Calu3 (cell line): ENCODE data around the gene ZNF358. TPM values are rescaled to one million over a fixed set of nuclear protein-coding genes. Genes with fewer than 3 reads are reported as not detected.
A peak's percentile ranks its signal among the peaks of the same experiment; 100 is the strongest.

Source experiments
- BruUV-seq: library from RNA; stranded (reverse); fragments of 400-500 nt; replicated peaks from 2 replicates; lab custom pipeline; 2021; lab: Mats Ljungman, UMichigan
- CTCF ChIA-PET: fragments of 300-600 bp; sonication (Branson Sonifier 250); formaldehyde crosslinking; loops from one replicate; lab custom pipeline; 2022; ENCODE audit warnings: antibody characterized with exemption; lab: Charles Lee
- DNase-seq: peaks from one replicate; pipeline ENCODE4 v3.0.0; 2022
- H3K27ac Mint-ChIP-seq: one replicate; pipeline ENCODE4 v1.8.0; 2022; ENCODE audit warnings: mixed read lengths; ENCODE audit not compliant: unreplicated experiment
- H3K27me3 Mint-ChIP-seq: one replicate; pipeline ENCODE4 v1.8.0; 2022; ENCODE audit warnings: mixed read lengths; ENCODE audit not compliant: unreplicated experiment
- H3K36me3 Mint-ChIP-seq: one replicate; pipeline ENCODE4 v1.8.0; 2022; ENCODE audit warnings: mild to moderate bottlenecking, moderate library complexity, mixed read lengths; ENCODE audit not compliant: insufficient read depth, unreplicated experiment
- H3K4me1 Mint-ChIP-seq: one replicate; pipeline ENCODE4 v1.8.0; 2022; ENCODE audit warnings: mild to moderate bottlenecking, low read depth, mixed read lengths; ENCODE audit not compliant: unreplicated experiment
- H3K4me3 Mint-ChIP-seq: one replicate; pipeline ENCODE4 v1.8.0; 2022; ENCODE audit warnings: mild to moderate bottlenecking, low read depth, moderate library complexity, mixed read lengths; ENCODE audit not compliant: unreplicated experiment
- H3K9me3 Mint-ChIP-seq: one replicate; pipeline ENCODE4 v1.8.0; 2022; ENCODE audit warnings: low read depth, mixed read lengths; ENCODE audit not compliant: unreplicated experiment
- CTCF ChIP-seq: fragments of 200-600 bp; IDR thresholded peaks from one replicate; pipeline ENCODE4 v1.8.0; 2022; ENCODE audit warnings: antibody characterized with exemption; ENCODE audit not compliant: unreplicated experiment
- intact Hi-C: fragments of 100-400 bp; cut with micrococcal nuclease; formaldehyde crosslinking; loops from one replicate; pipeline ENCODE4 v1.10.0; 2022; ENCODE audit not compliant: unreplicated experiment
- total RNA-seq: library from RNA; stranded (reverse); gene quantifications from 2 replicates; pipeline ENCODE4 v1.2.3, GENCODE V29; 2022

Gene ZNF358
- total RNA-seq, 1 experiment from 2014 or later: 23.8 TPM

DNA sequence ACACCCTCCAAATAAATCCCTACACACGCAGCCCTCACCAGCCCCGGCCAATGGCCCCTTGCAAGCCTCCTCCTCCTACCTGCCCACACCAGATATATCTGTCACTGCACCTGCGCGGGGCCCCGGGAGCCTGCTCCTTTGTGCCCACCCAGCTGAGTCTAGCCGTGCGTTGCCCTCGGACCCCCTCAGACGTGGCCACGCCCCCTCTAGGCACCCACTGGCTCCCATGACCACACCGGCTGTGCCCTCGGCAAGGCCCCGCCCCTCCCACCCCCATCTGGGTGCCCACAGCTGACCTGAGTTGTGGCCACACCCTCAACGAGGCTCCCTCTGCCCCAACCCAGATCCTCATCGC, 13.3 kb downstream of the ZNF358 start:
- Mint-ChIP-seq H3K9me3 (no peaks in the 10 kb centered on the region), H3K4me1 (no peaks in the 10 kb centered on the region), H3K27me3 (no peaks in the 10 kb centered on the region), H3K4me3 (no peak overlapping the region), H3K36me3 (peaks cover 7% of the 10 kb centered on the region), H3K27ac (no peak overlapping the region)
- no peak for TF ChIP-seq CTCF
- BruUV-seq: no TSS peak
- DNase-seq: no peak
- intact Hi-C loops: no loop called here
- CTCF ChIA-PET: no interaction called here

- peaks cover 13% of the 10 kb centered on the region for H3K36me3 Mint-ChIP-seq
- no peak for DNase-seq
- CTCF ChIA-PET: no interaction called here
- no peak overlapping the region for H3K4me3 Mint-ChIP-seq
- no peak for TF ChIP-seq CTCF
- H3K27ac Mint-ChIP-seq: no peak overlapping the region
- no peaks in the 10 kb centered on the region for H3K27me3 Mint-ChIP-seq
- no TSS peak for BruUV-seq
- no peaks in the 10 kb centered on the region for H3K9me3 Mint-ChIP-seq
- H3K4me1 Mint-ChIP-seq: no peaks in the 10 kb centered on the region
- intact Hi-C loops: no loop called here
Measured at GRCh38 chr19:7529610-7530490, 13.9 kb downstream of the ZNF358 start.

DNA sequence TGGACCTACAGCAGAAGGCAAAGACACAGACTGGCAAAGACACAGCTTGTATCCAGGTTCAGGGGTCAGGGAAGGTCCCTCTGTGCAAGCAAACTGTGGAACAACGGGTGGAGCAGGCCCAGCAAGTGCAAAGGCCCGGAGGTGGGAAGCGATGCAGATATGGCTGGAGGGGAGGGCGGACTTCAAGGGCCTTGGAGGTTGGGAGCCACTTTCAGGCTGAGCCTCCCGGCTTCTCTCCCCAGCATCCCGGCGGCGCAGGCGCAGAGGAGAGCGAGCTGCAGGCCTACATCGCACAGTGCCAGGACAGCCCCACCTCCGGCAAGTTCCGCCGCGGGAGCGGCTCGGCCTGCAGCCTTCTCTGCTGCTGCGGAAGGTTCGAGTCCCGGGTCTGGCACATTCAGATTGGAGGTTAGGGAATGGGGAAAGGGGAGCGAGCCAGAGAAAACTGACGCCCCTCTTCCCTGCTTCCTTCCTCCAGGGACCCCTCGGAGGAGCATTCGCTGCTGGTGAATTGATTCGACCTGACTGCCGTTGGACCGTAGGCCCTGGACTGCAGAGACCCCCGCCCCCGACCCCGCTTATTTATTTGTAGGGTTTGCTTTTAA, 17.5 kb downstream of the ZNF358 start:
- CTCF ChIA-PET: no interaction called here
- no peaks in the 10 kb centered on the region for H3K4me1 Mint-ChIP-seq
- no peaks in the 10 kb centered on the region for H3K27me3 Mint-ChIP-seq
- TF ChIP-seq CTCF: no peak
- no TSS peak for BruUV-seq
- no peak overlapping the region for H3K27ac Mint-ChIP-seq
- no peak for DNase-seq
- no peaks in the 10 kb centered on the region for H3K9me3 Mint-ChIP-seq
- intact Hi-C loops: no loop called here
- peaks cover 33% of the 10 kb centered on the region for H3K36me3 Mint-ChIP-seq
- H3K4me3 Mint-ChIP-seq: peak overlapping the region; percentile 85

DNA sequence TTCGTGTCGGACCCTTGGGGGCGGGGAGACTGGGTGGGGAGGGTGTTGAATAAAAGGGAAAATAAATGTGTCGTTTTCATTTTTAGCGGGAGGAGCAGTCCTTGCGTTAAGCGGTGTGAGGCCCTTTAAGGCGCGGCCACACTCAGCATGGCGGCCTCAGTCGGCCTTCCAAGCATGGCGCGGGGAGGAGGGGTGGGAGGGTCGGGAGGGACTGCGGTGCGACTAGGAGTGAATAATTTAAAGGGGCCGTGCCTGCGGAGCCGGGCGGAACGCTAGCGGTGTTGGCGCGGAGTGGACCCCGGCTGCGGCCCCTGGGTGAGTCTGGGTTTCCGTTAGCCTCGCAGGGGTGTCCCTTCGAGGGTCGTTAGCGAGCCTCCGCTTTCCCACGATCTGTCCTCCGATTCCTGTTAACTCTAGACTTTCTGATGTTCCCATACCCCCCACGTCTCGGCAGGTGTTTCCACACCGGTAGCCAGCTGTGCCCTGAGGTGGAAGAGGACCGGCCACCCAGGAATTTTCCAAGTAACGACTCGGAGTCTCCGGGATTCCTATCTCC, 18.1 kb downstream of the ZNF358 start:
- BruUV-seq: no TSS peak
- Mint-ChIP-seq H3K27ac (peak overlapping the region; percentile 56), H3K4me1 (no peaks in the 10 kb centered on the region), H3K4me3 (peak overlapping the region; percentile 85), H3K9me3 (no peaks in the 10 kb centered on the region), H3K27me3 (no peaks in the 10 kb centered on the region), H3K36me3 (peaks cover 31% of the 10 kb centered on the region)
- CTCF ChIA-PET: no interaction called here
- TF ChIP-seq CTCF: no peak
- peak; percentile 65 for DNase-seq
- intact Hi-C loops: no loop called here
